ENCODE results near the gene FSTL1.

DNA sequence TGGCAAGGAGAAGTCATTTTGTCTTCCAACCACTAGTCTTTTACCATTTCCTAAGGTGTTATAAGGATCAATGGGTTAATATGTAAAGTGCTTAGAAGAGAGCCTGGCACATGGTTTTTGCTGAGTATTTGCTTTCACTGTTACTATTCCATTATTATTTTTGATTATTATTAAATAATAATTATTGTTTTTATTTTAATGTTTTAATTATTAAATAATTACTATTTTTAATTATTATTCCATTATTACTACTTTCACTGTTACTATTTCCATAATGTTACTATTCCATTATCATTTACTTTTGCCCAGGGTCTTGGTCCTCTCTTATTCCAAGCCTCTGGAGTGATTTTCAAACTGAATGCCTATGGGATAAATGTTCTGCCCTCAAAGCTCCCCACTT lies 48.5 kb downstream of the FSTL1 start:
- TF ChIP-seq CTCF (IDR thresholded peaks at IDR 0.05) (no peak), ZFX (IDR thresholded peaks at IDR 0.05; ENCODE audit: borderline replicate concordance) (no peak)

Data from 22Rv1 (cell line).